Activated CD8-positive, alpha-beta memory T cell treated with anti-CD3 and anti-CD28 coated beads for 1 hour (primary cell): Measurements from ENCODE around the gene OR1F1.
"Not testable (repeated sequence)": the region's sequence is repeated elsewhere in the genome, so short reads cannot be mapped to it uniquely, and the experiment has no call there.

Source experiments
- DNase-seq, 2 donors: peaks; one replicate each; pipeline ENCODE4 v3.0.0-alpha.2; 2020; ENCODE audit warnings: low read depth in 1 of 2; ENCODE audit errors: extremely low read depth in 1 of 2

Gene OR1F1

DNA sequence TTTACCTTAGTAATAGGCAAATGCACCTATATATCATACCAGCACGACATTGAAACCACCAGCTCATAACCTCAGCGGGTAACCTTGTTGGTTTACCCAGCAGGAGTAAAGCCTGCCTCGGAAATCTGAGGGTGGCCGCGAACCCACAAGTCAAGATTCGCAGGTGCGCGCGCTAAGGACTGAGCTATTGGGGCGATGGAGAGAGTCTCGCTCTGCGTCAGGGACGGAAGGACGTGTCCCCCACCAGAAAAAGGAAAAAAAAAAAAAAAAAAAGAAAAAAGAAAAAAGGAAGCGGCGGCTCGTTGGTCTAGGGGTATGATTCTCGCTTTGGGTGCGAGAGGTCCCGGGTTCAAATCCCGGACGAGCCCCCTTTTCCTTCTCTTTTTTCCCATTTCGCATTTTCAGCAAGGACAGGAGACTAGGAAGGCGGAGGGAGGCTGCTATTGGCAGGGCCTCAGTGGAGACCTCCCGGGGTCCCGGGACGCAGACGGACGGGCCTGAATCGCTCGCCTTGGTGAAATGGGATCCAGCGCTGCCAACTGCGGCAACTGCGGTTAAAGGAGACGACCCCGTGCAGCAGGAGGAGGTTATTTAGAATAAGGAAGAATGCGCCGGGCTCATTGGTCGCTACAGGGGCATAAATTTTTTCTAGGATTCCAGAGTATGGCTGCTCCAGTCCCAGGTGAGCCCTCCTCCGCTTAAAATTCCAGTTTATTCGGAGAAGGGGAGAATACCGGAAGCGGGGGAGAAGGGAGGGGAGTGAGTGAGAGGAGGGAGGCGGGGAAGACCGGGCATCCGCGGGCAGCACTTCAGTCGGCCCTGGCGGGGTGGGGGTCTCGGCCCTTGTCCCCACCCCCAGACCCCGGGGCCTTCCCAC, at the start of gene OR1F1:
OR1F1 (plus strand) TSS at position 407 of the 877 bp plus-strand sequence.
- DNase-seq = peak in 1 of 2 donors; percentile 33

DNA sequence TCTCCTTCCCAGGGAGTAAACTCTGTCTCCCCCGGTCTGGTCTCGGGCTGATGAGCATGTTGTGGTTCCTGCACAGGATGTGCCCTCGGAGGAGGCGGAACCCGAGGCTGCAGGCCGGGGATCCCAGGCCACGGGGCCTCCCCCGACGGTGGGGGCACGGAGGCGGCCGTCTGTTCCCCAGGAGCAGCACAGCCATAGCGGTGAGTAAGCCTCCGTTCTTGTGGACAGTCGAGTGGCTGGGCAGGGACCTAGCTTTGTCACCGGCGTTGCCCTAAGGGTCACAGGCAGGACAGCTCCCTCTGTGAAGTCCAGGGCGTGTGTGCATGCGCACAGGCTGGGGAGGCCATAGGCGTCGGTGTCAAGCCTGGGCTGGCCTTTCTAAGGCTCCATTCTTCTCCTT, 49.7 kb upstream of the OR1F1 start:
- no peak for DNase-seq

DNA sequence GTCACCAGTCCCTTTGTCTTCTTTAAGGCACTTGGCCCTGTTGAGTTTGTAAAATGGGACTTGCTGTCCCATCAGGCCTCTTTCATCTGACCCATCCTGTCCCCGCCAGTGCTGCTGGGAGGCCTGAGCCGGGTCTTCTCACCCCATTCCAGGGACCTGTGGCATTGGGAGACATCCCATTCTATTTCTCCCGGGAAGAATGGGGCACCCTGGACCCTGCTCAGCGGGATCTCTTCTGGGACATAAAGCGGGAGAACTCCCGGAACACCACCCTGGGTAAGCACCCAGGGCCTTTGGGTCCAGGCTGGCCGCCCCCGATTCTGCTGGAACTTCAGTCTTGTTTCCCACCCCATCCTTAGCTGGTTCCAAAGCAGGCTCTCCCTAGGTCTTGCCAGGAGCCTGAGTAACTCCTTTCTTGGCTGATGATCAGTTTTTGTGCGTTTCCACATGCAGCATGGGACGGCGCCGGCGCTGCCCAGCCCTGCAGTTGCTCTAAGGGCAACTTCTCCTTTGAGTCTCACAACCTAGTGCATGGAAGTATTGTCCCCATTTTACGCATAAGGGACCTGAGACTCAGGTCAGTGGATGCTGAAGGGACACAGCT, 49.1 kb upstream of the OR1F1 start:
- no peak for DNase-seq

DNA sequence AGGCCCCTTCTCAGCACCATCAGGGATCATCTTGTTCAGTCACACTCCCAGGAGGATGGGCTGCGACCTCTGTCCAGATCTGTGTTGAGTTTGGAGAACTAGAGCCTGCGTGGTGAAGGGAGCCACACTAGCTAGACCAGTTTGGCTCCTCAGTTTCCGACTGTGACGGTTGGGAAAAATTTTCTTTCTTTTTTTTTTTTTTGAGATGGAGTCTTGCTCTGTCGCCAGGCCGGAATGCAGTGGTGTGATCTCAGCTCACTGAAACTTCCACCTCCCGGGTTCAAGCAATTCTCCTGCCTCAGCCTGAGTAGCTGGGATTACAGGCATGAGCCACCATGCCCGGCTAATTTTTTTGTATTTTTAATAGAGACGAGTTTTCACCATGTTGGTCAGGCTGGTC, 48.4 kb upstream of the OR1F1 start:
- DNase-seq = not testable (repeated sequence)

DNA sequence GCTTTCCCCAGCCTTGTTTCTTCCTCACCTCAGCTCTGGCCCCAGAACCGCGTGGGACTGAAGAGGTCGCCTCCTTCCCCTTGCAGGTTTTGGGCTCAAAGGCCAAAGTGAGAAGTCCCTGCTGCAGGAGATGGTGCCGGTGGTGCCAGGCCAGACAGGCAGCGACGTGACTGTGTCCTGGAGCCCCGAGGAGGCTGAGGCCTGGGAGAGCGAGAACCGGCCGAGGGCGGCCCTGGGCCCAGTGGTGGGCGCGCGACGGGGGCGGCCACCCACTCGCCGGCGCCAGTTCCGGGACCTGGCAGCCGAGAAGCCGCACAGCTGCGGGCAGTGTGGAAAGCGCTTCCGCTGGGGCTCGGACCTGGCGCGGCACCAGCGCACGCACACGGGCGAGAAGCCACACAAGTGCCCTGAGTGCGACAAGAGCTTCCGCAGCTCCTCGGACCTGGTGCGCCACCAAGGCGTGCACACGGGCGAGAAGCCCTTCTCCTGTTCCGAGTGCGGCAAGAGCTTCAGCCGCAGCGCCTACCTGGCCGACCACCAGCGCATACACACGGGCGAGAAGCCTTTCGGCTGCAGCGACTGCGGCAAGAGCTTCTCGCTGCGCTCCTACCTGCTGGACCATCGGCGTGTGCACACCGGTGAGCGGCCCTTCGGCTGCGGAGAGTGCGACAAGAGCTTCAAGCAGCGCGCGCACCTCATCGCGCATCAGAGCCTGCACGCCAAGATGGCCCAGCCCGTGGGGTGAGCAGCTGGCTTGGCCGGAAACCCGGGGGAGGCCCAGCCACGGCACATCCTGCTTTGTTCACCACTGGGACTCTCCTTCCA, 47.2 kb upstream of the OR1F1 start:
- no peak for DNase-seq

DNA sequence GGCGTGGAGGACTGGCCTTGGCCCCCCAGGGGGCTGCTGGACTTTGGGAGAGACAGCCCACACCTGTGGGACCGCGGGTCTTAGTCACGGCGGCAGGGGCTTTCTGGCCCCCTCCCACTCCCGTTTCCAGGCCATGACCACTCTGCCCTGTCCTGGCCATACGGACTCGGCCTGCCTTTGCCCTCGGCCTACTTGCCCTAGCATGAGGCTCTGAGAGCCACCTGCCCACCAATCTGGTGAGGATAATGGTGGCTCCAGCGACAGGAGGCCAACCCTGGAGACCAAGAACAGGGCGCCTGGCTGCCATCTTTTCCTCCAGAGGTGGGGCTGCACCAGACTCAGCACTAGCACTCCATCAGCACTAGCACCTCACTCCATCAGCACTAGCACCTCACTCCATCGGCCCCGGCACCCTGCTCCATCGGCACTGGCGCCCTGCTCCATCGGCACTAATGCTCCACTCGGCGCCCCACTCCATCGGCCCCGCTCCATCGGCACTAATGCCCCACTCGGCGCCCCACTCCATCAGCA, 46.2 kb upstream of the OR1F1 start:
- no peak for DNase-seq

DNA sequence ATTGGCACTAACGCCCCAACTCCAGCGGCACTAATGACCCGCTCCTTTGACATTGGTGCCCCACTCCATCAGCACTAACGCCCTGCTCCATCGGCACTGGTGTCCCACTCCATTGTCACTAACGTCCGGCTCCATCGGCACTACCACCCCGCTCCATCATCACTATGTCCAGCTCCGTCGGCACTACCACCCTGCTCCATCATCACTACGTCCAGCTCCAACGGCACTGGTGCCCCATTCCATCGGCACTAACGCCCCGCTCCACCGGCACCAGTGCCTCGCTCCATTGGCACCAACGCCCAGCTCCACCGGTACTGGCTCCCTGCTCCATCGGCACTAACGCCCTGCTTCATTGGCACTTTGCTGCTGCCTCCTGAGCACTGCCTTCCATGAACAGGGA, 45.7 kb upstream of the OR1F1 start:
- no peak for DNase-seq

DNA sequence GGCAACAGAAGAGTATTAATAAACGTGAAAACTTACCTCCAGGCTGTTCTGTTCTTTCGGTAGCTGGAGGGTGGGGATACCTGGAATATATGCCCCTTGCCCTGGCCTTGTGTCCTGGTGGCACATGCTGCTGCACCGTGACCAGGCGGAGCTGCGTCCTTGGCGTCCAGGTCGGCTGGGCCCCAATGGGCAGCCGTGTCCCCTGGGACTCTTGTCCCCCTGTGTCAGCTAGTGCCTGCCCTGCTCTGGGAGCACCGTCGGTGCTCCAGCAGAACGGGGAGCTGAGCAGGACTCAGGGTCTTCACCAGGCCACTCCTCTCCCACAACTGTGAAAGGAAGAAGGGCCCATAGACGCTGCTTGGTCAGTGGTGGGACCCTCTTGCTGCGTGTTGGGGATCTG, 45.2 kb upstream of the OR1F1 start:
- DNase-seq = no peak

DNA sequence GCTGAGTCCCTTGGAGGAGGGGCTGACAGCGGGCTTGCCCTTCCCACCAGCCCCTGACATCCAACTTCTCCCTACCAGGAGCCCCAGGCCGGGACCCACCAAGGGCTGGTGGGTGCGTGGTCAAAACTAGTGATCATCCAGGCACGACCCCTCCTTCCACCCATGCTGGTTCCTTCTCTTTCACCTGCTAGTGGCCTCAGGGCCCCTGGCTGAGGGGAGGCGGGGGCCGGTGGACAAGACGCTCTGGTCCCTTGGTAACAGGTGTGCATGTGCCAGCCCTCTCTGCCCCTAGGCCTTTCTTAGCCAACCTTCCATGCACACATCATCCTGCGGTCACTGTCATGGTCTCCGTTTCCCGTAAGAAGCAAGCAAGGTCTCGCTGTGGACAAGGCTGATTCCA, 44.8 kb upstream of the OR1F1 start:
- no peak for DNase-seq

DNA sequence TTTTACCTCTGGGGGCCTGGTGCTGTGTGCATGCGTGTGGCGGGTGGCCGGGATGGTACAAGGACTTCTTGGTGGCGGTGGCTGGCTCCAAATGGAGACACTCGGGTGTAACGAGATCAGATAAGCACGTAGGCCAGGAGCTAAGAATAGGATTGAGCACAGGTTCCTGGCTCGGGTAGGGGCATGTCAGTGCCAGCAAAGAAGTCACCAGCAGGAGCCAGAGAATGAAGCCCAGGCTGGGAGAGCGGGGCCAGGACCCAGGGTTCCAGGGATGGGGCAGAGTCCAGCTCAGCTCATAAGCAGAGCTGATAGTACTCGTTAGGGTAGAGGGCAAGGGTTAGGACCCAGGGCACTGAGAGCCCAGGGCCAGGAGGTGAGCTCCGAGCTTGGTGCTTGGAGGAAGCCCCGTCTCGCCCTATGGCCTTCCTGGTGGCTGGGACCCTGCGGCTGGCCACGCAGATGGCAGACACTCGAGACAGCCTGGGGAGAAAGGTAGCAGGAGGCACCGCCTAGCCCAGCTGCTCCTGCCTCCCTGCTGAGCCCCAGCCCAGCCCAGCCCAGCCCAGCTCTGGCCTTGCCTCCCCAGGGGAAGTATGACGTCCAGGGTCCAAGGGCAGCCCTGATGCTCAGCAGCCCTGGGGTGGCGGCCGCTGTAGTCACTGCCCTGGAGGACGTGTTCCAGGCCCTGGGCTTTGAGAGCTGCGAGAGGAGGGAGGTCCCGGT, 44.2 kb upstream of the OR1F1 start:
- DNase-seq = no peak

DNA sequence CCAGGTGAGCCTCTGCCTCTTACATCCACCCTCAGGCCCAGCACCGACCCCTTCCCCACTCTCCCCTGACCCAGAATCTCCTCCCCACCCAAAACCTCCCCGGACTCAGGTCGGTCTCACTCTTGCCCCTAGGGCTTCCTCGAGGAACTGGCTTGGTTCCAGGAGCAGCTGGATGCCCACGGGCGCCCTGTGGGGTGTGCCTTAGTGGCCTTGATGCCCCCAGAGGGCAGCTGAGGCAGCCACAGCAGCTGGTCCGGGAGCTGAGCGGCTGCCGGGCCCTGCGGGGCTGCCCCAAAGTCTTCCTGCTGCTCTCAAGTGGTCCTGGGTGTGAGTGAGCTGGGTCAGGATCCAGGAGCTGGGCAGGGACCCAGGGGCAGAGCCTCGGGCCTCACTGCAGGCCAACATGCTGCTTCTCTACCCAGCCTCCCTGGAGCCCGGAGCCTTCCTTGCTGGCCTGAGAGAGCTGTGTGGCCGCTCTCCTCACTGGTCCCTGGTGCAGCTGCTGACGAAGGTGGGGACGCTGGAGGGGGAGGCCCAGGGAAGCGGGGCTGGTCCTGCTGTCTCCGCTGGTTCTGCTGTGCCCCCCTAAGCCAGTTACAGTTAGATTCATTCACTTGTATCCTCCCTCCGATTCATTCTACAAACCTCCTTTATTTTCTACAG, 43.6 kb upstream of the OR1F1 start:
- DNase-seq = no peak

DNA sequence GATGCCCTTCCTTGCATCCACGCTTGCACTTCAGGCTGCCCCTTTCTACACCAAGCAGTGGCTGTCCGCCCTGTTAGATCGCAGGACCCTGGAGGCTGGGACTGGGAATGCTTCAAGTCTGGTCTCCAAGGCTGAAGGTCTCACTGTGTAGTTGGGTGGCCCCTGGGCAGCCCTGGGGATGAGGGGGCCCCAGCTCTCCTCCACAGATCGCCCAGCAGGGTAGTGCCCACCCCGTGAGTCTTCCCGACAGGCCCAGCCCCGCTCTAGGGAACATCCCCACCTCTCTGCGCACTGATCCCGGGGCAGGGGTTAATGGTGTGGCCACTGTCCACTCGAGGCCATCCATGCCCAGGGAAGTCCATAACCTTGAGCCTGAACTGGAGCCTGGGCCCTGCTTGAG, 42.9 kb upstream of the OR1F1 start:
- DNase-seq = no peak

DNA sequence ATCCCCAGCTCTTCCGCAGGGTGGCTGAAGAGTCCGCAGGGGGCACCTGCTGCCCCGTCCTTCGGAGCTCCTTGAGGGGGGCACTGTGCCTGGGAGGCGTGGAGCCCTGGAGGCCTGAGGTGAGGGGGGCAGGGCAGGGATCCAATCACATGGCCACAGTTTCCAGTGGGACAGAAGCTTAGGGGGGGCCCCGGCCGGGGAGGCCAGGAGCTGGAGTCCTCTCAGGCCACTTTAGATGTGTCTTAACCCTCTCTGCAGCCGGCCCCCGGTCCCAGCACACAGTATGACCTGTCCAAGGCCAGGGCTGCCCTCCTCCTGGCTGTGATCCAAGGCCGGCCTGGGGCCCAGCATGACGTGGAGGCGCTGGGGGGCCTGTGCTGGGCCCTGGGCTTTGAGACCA, 42.3 kb upstream of the OR1F1 start:
- no peak for DNase-seq

DNA sequence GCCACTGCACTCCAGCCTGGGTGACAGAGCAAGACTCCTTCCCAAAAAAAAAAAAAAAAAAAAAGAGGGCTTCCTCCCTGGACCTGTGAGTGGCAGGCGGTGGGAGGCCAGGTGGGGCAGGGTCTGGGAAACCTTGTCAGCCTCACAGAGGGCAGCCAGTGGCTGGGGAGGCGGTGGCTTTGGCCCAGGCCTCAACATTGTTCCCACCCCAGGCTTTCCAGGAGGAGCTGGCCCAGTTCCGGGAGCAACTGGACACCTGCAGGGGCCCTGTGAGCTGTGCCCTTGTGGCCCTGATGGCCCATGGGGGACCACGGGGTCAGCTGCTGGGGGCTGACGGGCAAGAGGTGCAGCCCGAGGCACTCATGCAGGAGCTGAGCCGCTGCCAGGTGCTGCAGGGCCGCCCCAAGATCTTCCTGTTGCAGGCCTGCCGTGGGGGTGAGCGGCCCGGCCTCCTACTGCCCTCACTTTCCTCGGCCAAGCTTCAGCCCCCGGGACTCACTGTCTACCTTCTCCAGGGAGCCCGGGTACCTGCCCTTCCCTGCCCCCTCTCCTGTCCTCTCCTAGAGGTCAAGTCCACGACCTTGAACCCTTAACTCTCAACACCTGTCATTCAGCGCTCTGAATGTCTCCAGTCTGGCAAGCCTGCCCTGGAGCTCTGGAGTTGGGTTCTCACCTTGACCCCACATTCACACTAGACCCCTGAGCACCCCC, 40.8 kb upstream of the OR1F1 start:
- no peak for DNase-seq

DNA sequence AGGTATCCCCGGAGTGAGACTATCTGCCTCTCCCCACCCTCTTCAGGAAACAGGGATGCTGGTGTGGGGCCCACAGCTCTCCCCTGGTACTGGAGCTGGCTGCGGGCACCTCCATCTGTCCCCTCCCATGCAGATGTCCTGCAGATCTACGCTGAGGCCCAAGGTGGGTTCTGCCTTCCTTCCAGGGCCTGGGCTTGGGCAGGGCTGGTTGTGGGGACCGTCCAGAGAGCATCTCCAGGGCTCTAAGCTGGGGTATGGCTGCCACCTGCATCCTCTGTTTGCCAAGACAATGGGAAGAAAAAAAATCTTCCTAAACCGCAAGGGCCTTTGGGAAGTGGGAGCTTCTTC, 40.3 kb upstream of the OR1F1 start:
- no peak for DNase-seq

DNA sequence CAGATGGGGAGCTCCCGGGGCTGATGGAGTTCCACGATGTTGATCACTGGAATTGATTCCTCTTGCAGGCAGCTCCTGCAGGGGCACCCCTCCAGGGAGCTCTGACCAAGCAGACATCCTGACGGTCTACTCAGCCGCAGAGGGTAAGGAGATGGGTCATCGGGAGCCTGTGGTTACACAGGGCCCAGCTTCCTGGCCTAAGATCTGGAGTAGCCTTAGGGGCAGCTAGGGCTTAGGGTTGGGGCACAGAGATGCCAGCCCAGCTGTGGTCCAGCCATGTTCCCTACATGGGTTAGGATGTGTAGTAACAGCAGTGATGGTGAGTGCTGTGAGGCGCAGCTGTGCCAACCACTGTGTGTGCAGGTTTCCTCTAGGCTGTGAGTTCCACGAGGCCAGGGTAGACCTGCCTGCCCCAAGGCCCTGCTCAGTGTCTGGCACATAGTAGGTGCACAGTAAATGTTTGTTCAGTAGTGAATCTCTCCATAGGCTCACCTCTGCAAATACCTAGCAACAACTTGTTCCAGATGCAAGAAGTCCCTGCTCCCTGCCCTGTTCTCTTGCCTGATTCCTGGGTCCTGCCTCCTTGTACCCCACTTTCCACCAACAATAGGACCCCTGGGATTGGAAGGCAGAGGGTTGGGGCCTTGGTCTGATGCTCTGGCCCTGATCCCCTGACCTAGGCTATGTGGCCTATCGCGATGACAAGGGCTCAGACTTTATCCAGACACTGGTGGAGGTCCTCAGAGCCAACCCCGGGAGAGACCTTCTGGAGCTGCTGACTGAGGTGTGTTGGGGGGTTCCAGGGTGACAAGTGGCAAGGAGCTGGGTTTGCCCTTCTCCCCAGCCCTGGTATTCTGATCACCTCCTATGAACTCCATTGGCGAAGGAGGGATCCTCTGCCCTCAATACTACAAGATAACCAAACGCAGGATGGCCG, 39.5 kb upstream of the OR1F1 start:
- DNase-seq = no peak

DNA sequence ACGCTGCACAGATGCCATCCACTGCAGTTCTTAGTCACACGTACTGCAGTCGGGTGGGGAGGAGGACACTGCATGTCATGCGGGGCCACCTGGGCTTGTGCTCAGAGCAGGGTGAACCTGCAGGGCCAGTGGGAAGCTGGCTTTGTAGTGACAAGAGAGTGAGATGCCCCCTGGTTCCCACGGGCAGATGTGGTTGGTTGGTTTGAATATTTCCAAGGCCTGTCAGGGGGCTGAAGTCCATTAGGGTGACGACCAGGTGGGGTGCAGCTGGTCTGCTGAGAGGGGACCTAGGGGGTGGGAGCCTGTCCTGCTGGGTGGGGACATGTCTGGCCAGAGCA, 38.8 kb upstream of the OR1F1 start:
- no peak for DNase-seq

DNA sequence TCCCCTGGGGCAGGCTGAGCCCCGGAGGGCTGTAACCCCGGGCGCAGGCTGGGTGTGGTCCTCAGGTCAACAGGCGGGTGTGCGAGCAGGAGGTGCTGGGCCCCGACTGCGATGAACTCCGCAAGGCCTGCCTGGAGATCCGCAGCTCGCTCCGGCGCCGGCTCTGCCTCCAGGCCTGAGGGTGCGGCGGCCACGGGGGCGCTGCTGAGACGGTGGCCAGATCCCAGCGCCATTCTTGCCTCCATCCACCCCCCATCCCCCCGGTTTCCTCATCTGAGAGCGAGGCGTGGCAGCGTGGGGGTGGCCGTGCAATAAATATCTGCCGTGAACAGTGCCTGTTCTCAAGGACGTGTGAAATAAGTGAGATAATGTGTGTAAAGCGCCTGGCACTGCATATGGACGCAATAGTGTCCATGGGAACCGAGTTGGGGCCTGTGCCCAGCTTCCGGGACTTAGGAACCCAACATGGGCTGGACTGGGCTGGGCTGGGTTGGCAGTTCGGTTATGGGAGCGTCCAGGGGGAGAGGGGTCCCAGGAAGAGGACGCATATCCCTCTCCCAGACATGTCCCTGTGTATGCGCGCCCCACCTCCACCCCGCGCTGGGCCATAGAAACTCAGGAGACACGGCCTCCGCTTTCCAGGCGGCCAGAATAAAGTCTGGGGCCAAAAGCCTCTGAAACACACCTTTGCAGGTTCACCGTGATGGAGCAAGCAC, 38.2 kb upstream of the OR1F1 start:
- no peak for DNase-seq
